Melanocyte of skin (primary cell): ENCODE measurements around the gene SAMD4B. TPM values are rescaled to one million over a fixed set of nuclear protein-coding genes. Genes with fewer than 3 reads are reported as not detected.

Experiments used
- small RNA-seq, 2 donors: library from RNA; depleted of rRNA; stranded (forward); fragments of <200 nt; gene quantifications; one replicate each; pipeline ENCODE3, GENCODE V24; 2012
- total RNA-seq, 2 donors: library from RNA; depleted of rRNA; stranded (reverse); fragments of >200 nt; gene quantifications; 2 replicates each; pipeline ENCODE4 v1.2.3, GENCODE V29; 2012

Gene SAMD4B
- 10 to 100 TPM; 53.9 to 58.2 TPM for total RNA-seq

GRCh38 chr19:39341719-39342604, at the start of gene SAMD4B:
TSS of gene SAMD4B (plus strand) at chr19:39342421. CDS start at chr19:39356894, 14,473 bp downstream.

GRCh38 chr19:39296055-39296645, 46.1 kb upstream of the SAMD4B start, which contains the start of gene IFNL1:
TSS of gene IFNL1 (plus strand) at chr19:39296407. CDS start at chr19:39296422, 15 bp downstream.

GRCh38 chr19:39390751-39391437, 48.7 kb downstream of the SAMD4B start, which contains the start of the genes MED29 and PAF1:
TSS of gene MED29 (plus strand) at chr19:39391378. CDS start at chr19:39391423, 45 bp downstream.
TSS of gene PAF1 (minus strand) at chr19:39391106. CDS start at chr19:39390864, 242 bp downstream.

GRCh38 chr19:39406656-39407409, 64.6 kb downstream of the SAMD4B start, which contains the start of gene ZFP36:
TSS of gene ZFP36 (plus strand) at chr19:39406847. CDS start at chr19:39406905, 58 bp downstream.

GRCh38 chr19:39412100-39412866, 70.1 kb downstream of the SAMD4B start, which contains the start of gene PLEKHG2:
TSS of gene PLEKHG2 (plus strand) at chr19:39412669. CDS start at chr19:39414087, 1,418 bp downstream.

Small RNAs within 50 kb of the gene (small RNA-seq; reads per million reads assigned to genes)
- gene AC011445.2 = 0.23 to 0.47 reads per million in 2 donors
- 0 reads per million in 2 donors for gene MIR4530
- gene RN7SL566P = 0 reads per million in 2 donors

Other genes with a start within 250 kb of the SAMD4B start
- gene PAK4, start 216.6 kb upstream of the SAMD4B start, total RNA-seq = 10 to 100 TPM; 13.1 to 21.3 TPM
- 10 to 100 TPM in 1 of 2 donors, 1 to 10 TPM in 1; 1.3 to 12.4 TPM for gene NCCRP1, start 145.5 kb upstream of the SAMD4B start, total RNA-seq
- not detected for gene SYCN, start 138.2 kb upstream of the SAMD4B start, total RNA-seq
- gene IFNL3, start 97.4 kb upstream of the SAMD4B start, total RNA-seq = not detected
- gene IFNL4, start 93.6 kb upstream of the SAMD4B start, total RNA-seq = not detected
- gene IFNL2, start 74.0 kb upstream of the SAMD4B start, total RNA-seq = not detected
- gene IFNL1, start 46.0 kb upstream of the SAMD4B start, total RNA-seq = not detected
- gene LRFN1, start 21.6 kb upstream of the SAMD4B start, total RNA-seq = under 1 TPM; 0.34 to 0.67 TPM
- 1 to 10 TPM in 1 of 2 donors, not detected in 1; 1.0 TPM for gene GMFG, start 6.4 kb upstream of the SAMD4B start, total RNA-seq
- 10 to 100 TPM; 29.6 to 35.3 TPM for gene PAF1, start 48.7 kb downstream of the SAMD4B start, total RNA-seq
- 10 to 100 TPM; 21.3 to 30.3 TPM for gene MED29, start 49.0 kb downstream of the SAMD4B start, total RNA-seq
- gene ZFP36, start 64.4 kb downstream of the SAMD4B start, total RNA-seq = 1 to 10 TPM; 3.7 to 3.8 TPM
- 1 to 10 TPM; 2.8 to 6.0 TPM for gene PLEKHG2, start 70.2 kb downstream of the SAMD4B start, total RNA-seq
- gene RPS16, start 93.5 kb downstream of the SAMD4B start, total RNA-seq = 10 to 100 TPM; 19.6 to 51.0 TPM
- 10 to 100 TPM; 64.9 to 75.0 TPM for gene SUPT5H, start 103.2 kb downstream of the SAMD4B start, total RNA-seq
- 100 to 1,000 TPM in 1 of 2 donors, 10 to 100 TPM in 1; 66.4 to 115 TPM for gene TIMM50, start 138.4 kb downstream of the SAMD4B start, total RNA-seq
- gene DLL3, start 156.5 kb downstream of the SAMD4B start, total RNA-seq = 1 to 10 TPM in 1 of 2 donors, under 1 TPM in 1; under 0.01 to 4.3 TPM
- not detected for gene SELENOV, start 172.7 kb downstream of the SAMD4B start, total RNA-seq
- gene EID2B, start 190.4 kb downstream of the SAMD4B start, total RNA-seq = 10 to 100 TPM in 1 of 2 donors, 1 to 10 TPM in 1; 5.2 to 10.7 TPM
- gene EID2, start 197.7 kb downstream of the SAMD4B start, total RNA-seq = 1 to 10 TPM; 5.5 to 9.7 TPM